ENCODE data around the gene PCDH9.

- TF ChIP-seq CTCF (conservative IDR thresholded peaks at IDR 0.05 in 1 of 2, IDR thresholded peaks at IDR 0.05 in 1 of 2; ENCODE audit: extremely low read depth in 1 of 2, insufficient read depth in 1 of 2, low read depth in 1 of 2, low read length in 2 of 2) (no peak), EZH2 (IDR thresholded peaks at IDR 0.05; ENCODE audit: borderline replicate concordance, low read length) (no peak)
Observed at GRCh38 chr13:66644855-66645460, 585.2 kb downstream of the PCDH9 start.

All from mammary epithelial cell (primary cell).